Retina (tissue), 1 donor: ENCODE data around the gene STPG3.

Source experiments
- DNase-seq: peaks from one replicate; pipeline ENCODE4 v3.0.0-alpha.2; 2016

The STPG3 gene

DNA sequence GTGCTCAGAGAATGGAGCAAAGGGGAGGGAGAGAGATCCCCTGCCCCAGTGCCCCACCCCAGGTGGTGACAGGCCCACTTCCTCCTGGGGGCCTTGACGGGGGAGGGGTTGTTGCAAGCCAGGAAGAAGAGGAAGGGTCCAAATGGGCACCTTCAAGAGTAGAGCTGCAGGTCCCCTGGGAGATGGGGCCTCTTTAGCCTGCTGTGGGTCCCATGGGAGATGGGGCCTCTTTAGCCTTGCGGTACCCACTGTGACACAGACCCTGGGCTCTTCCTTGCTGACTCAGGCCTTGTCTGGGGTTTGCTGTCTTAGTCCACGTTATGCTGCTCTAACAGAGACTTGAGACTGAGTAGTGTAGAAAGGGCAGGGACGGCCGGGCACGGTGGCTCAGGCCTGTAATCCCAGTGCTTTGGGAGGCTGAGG lies 16.9 kb downstream of the STPG3 start:
- no peak for DNase-seq

DNA sequence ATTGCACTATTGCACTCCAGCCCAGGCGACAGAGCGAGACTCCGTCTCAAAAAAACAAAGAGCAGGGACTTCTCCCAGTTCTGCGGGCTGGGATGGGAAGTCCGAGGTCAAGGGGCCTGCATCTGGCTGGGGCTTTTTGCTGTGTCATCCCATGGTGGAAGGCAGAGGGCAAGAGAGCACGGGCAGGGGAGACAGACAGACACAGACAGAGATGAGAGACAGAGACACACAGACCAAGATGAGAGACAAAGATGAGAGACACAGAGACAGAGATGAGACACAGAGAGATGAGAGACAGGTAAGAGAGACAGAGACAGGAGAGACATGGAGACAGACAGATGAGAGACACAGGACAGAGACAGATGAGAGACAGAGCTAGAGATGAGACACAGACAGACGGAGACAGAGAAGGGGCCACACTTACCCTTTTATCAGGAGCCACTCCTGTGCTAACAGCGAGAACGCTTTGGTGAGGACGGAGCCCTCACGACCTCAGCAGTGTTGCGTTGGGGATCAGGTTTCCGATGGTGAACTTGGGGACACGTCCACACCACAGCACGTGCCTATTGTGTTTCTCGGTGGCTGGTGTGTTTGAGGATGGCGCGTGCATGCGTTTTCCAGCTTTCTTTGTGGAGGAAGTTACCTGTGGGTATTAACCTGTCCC lies 17.6 kb downstream of the STPG3 start:
- DNase-seq = no peak

DNA sequence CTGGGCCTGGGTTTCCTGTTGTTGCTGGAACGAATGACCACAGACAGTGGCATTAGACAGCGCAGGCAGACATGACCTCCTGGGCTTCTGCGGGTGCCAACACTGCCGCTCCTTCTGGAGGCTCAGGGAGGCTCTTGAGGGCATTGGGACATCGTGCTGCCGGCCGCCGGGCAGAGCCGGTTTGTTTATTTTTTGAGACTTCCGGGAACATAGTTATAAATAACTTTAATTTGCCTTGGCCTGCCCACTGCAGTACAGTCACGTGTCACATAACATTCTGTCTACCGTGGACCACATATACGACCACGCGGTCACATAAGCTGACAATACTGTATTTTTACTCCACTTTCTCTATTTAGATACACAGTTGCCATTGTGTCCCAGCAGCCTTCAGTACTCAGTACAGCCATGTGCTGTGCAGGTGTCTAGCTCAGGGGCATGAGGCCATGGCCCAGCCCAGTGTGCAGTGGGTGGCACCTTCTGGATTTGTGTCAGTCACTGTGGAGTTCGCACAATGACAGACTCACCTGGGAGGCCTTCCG lies 18.2 kb downstream of the STPG3 start:
- DNase-seq = no peak

DNA sequence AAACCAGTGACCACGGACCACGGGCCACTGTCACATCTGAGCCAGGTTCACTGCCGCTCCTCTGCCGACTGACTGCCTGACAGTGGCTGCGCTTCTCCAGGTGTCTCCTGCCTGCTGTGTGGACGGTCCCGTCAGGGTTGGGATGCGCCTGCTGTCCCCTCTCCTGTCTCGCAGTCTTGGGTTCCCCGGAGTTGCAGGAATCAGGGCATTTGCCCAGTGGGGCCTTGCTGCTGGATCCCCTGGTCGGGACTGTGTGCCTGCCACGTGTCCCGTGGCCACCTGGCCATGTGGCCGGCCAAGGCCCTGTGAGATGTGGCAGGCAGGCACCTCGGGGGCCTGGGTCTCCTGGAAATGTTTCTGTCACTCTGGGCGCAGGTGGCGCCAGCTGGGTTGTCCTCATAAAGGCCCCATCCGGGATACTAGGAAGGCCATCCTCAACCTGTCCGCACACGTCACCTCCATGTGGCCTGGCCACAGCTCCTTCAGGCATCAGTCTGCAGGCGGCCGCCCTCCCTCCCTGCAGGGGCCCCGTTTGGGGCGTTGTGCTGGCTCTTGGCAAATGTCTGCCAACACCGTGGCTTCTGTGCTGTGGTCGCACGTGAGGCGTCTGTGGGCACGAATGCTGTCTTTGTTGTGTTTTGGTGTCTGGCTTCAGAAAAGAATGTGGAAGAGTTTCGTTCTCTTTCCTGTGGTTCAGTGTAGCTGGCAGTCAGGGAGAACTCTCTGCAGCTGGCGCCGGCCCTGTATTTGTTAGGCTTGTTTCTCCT lies 20.0 kb downstream of the STPG3 start:
- no peak for DNase-seq

DNA sequence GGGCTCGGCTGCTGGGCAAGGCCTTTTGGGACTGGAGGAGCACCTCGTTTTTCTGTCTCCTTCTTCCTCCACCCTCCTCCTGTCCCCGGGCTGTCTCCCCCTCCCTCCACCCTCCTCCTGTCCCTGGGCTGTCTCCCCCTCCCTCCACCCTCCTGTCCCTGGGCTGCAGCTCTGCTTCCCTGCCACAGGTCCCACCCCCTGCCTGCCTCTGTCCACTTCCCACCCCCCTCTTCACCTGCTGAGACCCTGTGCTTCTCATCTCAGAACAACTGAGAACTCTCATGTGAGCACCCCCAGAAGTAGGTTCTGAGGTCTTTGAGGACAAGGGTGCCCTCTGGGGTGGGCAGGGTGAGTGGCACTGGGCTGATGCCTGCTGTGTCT lies 20.6 kb downstream of the STPG3 start:
- DNase-seq = no peak

DNA sequence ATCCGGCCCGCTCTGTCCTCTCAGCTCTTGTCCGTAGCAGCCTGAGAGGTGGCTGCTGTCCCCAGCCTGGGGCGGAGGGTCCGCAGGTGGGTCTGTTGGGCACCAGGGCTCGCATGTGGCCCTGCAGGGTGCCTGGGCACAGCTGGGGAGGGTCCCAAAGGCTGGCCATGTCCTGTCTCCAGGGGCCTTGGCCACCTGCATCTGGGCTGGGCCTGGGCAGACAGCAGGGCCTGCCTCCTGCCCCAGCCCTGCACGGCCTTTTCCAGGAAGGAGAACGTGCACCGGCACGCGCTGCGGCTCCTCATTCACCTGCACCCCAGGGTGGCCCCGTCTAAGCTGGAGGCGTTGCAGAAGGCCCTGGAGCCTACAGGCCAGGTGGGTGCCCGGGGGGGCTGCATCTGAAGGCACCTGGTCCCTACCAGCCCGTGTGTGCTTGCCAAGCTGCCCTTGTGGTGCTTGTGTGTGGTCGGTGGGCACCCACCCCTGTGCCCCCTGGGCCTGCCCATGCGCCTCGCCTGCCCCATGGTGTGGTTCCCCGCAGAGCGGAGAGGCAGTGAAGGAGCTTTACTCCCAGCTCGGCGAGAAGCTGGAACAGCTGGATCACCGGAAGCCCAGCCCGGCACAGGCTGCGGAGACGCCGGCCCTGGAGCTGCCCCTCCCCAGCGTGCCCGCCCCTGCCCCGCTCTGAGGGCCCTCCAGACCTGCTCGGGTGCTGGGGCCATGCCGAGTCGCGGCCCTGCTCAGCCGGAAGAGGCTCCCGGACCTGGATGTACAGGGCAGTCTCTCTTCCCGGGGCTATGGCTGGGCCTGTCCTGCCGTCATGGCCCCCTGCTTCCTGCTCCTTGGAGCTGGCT lies 21.4 kb downstream of the STPG3 start:
- no peak for DNase-seq

DNA sequence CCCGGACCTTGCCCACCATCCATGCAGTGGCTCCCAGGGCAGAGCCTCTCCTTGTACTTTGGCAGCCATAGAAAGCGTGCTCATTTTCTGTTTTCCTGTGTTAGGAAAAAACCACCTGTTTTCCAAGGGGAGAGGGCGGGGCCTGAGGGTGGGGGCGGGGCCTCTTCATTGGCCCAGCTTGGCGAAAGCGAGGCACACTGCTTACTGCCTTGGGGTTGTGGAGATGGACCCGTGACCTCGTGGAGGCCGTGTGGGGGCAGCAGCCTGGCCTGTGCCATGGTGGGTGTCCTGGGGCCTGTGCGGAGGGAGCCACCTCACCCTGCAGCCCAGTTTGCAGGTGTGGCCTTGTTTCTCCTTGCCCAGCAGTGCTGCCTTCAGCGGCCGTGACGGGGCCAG lies 22.0 kb downstream of the STPG3 start:
- no peak for DNase-seq

DNA sequence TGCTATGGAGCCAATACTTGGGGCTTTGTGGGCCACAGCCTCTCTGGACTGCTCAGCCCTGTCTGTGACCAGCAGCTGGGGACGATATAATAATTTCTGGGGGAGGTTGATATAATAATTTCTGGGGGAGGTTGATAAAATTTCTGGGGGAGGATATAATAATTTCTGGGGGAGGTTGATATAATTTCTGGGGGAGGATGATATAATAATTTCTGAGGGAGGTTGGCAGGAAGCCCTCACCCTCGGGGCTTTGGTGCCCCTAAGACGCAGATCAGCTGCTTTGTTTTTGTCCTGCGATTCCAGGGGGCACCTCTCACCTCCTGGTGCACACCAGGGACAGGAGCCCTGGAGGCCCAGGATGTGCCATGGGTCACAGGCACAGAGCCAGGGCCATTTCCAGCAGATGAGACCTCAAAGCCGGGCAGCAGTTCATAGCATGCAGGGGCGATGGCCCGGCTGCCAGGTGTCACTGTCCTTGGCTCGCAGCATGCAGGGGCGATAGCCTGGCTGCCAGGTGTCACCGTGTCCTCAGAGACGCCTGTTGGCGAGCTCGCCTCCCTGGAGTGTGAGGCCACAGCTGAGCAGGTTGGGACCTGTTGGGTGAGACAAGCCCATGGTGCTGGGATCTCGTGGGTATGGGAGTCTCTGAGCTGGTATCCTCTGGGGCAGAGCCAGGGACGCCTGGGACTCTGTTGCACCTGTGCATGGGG lies 22.7 kb downstream of the STPG3 start:
- no peak for DNase-seq

DNA sequence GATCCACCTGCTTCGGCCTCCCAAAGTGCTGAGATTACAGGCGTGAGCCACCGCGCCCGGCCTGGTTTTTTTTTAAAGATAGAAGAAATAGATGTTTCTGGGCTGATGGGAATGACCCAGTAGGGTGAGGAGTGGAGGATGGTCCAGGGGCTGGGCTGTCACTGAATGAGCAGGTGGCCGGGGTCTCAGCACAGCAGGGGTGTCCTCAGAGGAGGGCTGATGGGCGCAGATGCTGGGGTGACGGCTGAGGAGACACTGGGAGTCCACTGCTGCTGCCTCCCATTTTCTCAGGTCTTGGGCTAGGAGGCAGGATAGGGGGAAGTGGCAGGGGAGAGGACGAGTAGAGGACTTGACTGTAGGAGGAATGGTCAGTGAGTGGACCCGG lies 24.1 kb downstream of the STPG3 start:
- DNase-seq = no peak

DNA sequence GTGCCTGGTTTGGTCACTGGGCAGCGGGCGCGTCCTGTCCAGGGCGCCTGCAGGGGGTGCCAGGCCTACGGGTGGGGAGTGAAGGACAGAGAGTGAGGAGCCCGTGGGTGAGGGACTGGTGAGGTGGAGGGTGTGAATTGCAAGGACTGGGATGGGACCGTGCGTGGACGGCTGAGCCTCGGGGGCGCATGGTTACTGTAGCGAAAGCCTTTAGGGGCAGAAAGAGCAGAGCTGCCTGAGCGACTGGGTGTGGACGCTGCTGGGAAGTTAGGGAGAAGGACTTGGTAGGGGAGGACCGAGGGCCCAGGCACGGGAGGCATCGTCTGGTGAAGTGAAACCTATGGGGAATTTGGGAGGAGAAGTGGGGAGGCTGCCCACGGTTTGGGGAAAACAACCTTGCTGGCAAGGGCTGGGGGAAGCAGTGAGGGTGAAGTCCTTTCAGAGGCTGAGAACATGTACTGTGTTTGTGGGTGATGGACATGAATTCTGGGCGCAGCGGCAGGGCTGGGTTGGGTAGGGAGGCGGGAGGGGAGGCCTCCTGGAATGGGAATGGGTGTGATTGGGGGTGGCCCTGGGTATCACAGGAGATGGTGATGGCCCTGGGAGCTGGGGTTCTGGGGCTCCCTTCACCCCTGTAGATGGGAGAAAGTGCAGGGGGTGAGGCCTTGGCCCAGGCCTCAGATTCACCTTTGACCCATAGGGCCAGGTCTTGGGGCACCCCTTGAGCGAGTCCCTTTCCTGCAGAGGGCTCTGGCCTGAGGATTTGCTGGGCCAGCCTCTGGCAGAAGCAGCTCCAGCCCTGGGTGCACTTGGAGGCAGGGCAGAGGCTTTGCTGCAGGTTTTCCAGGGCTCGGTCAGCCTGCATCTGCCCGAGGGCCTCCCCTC lies 24.7 kb downstream of the STPG3 start:
- DNase-seq = no peak

DNA sequence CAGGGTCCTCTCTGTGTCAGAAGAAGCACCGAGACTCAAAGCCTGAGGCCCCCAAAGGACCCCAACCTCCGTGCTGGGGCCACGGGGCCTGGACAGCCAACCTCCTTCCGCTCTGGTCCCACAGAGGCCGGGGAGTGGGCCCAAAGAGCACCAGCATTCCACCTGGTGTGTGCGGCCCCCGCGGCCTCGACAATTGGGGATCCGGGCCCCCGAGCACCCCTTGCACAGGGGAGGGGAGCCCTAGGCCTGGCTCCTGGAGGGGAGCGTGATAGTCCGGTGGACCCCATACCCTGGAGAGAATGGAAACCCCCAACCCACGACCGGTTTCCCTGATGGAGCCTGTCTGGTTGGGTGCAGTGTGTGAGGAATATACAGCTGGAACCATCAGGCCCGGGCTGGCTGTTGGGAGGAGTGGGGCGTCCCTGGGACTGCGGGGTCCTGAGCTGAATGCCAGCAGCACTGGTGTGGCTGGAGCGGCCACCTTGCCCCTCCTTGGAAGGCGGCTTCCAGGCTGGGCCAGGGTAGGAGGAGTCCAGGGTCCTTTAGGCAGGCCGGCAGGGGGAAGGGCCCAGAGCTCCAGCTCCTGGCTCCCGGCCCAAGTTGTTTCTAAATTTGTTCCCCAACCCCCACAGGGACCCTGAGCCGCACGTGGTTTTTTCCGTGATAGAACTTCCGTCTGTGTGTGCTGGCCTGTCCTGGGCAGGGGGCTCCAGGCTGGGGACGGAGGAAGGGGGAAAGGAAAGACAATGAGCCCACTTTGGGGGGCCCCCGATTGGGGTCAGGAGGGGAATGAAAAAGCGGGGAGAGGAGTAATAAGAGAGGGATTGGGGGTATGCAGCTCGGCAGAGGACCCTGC lies 25.6 kb downstream of the STPG3 start:
- DNase-seq = no peak

DNA sequence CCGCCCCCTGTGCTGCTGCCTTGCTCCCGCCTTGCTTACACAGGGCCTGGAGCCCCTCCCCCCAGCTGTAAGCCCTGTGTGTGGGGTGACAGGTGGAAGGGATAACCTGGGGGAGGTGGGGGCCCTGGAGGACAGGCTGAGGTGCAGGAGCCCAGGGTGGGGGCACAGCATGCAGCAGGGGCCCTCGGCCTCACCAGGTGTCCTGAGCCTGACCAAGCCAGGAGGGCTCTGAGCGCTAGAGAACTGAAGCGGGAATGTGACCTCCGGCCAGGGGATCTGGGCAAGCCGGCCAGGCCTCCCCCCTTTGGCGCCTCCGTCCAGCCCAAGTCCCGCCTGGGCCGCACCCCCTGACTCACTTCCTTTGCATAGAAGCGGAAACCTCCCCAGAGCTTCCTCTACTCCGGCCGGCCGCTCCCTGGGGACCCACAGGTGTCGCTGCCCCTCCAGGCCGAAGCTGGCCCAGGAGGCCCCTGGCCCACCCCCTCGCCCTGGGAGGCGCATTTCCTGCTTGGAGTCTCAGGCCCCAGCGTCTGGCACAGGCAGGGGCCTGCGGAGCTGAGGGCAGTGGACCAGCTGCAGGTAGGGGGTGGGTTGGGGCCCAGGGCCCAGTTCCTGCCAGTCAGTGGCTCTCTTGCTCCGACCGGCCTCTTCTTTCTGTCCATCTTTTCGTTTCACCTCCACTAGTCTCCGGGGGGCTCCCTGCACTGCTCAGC lies 26.4 kb downstream of the STPG3 start, which contains the start of gene TOR4A:
TSS of gene TOR4A (plus strand) at position 398 of the 713 bp plus-strand sequence. CDS start 964 bp downstream, outside the sequence.
- peak; percentile 50 for DNase-seq

DNA sequence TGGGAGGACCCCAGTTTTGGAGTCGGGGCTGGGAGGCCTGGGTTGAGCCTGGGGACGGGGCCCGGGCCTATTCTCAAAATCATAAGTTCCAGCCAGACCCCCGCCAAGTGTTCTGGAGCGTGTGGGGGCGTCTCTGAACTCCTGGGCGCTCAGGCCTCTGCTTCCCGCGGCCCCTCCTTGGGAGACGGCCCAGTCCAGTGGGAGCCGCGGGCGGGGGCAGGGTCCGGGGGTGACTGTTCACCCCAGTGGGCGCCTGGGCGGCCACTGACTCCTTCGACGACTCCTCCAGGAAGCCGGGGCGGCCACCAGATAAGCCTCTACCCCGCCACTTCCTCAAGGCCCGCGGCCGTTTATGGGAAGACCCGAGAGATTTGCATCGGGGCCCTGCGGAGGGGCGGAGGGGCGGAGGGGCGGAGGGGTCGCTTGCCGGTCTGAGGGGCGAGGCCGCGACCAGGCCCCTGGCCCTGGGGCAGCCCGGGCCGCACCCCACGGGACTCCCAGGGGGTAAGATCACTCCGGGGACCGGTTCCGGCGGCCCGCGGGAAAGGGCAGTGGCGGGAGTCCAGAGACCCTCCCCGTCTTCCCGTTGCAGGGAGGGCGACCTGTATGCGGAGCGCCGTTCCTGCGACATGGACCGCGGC lies 27.1 kb downstream of the STPG3 start:
- peak; percentile 29 for DNase-seq

DNA sequence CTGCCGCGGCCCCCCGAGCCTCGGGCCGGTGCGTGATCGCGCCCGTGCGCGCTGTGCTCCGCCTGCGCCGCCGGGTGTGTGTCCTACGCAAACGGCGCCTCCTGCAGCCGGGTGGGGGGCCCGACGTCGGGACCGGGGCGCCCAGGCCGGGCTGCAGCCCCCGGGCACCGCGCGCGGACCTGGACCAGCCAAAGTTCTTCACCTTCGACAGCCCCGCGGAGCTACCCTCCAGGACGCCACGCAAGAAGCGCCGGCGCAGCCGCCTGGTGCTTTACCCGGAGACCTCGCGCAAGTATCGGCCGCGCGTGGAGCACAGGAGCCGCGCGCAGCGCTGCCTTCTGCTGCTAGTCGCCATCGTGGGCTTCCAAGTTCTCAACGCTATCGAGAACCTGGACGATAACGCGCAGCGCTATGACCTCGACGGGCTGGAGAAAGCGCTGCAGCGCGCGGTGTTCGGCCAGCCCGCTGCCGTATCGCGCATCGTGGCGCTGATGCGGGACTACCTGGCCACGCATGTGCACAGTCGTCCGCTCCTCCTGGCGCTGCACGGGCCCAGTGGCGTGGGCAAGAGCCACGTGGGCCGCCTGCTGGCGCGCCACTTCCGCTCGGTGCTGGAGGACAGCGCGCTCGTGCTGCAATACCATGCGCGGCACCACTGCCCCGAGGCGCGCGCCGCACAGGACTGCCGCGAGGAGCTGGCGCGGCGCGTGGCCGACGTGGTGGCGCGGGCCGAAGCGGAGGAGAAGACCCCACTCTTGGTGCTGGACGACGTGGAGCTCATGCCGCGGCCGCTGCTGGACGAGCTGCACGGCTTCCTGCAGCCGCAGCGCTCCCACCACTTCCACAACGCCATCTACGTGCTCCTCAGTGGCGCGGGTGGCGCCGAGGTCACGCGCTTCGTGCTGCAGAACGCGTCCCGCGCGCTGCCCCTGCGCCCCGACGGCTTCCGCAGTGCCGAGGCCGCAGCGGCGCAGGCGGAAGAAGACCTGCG lies 27.9 kb downstream of the STPG3 start:
- DNase-seq = peak; percentile 31

DNA sequence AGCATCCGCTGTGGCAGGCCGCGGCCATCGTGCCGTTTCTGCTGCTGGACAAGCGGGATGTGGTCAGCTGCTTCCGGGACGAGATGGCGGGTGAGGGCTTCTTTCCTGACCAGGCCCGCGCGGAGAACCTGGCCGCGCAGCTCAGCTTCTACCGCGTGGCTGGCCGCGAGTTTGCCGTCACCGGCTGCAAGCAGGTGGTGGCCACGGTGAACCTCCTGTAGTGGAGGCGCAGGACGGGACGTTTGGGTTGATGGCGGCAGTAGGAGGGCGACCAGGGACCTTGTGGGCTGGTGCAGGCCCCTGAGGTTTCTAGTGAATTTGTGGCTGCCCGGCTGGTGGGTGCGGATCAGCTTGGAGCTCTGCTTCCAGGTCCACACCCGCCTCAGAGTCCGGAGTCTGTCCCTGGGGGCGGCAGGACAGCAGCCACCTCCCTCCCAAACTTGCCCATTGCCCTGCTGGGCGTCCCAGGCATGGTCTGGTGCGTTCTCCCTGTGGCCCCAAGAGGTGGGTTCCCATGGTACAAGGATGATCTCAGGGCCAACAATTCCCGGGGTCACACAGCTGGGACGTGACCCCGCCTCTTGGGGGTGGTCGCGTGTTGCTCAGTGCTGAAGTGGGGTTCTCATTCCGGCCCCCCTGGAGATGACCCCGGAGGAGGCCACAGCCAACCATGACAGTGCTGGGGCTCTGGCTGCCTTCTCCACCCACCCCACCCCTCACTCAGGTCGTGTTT lies 28.8 kb downstream of the STPG3 start:
- DNase-seq = no peak

DNA sequence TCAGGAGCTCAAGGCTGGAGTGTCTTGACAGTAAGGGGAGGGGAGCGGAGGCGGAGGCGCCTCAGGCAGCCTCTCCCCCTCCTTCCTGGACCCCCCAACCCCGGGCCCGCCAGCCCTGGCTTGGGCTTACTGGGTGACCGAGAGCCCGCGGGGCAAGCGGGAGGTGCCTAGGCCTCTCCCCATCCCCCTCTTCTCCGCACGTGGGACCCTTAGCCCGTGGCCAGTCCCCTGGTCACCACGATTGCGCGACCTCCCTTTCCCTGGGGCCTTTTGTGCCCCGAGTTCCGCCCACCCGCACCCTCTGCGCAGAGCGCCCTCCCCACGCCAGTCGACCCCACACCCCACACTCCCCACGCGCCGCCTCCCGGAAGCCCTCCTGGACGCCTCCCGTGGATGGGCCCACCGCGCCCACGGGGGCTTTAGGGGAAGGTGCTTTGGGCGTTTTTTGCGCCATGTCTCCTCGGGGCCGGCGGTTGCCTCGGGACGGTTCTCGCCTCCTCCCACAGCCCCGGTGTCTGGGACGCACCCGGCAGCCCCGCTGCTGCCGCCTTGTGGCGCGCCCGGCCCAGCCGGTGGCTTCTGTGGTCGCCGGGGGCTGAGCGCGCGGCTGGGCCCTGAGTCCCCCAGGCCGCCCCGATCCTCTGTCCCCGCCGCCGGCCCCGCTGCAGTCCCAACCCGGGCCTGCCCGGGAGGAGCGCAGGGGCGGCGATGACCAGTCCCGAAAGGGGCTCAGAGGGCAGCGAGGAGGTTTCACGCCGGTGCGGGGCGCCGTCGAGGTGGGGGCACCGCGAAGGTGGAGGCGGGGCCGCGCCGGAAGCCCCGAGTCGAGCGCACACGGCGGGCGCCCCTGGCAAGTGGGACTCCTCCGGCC lies 29.6 kb downstream of the STPG3 start:
- DNase-seq = peak; percentile 69
